ENCODE data around the gene GRK2.

DNA sequence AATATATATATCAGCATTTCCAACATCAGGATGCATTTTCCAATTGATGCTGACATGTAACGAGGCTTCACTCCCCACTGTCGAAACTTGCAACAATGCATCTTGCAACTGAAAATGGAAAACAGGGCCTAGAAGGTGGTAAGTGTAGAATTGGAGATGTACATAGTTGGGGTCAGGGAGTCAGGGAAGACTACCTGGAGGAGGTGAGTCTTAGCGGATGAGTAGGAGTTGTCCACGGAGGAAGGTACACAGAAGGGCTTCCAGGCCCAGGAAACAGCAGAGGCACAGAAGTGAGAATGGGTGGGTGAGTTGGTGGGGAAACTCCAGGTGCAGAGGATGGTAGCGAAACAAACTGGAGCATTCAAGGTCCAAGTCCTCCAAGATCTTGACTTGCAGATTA is 2.0 kb upstream of the GRK2 start:
- TF ChIP-seq, protein P1, sequence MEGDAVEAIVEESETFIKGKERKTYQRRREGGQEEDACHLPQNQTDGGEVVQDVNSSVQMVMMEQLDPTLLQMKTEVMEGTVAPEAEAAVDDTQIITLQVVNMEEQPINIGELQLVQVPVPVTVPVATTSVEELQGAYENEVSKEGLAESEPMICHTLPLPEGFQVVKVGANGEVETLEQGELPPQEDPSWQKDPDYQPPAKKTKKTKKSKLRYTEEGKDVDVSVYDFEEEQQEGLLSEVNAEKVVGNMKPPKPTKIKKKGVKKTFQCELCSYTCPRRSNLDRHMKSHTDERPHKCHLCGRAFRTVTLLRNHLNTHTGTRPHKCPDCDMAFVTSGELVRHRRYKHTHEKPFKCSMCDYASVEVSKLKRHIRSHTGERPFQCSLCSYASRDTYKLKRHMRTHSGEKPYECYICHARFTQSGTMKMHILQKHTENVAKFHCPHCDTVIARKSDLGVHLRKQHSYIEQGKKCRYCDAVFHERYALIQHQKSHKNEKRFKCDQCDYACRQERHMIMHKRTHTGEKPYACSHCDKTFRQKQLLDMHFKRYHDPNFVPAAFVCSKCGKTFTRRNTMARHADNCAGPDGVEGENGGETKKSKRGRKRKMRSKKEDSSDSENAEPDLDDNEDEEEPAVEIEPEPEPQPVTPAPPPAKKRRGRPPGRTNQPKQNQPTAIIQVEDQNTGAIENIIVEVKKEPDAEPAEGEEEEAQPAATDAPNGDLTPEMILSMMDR (IDR thresholded peaks at IDR 0.05) = no peak
- no peak for TF ChIP-seq POLR2A (IDR thresholded peaks at IDR 0.05)

Measured in body of pancreas (tissue), 4 donors.